Measurements from ENCODE around the gene DACH1. TPM values are rescaled to one million over a fixed set of nuclear protein-coding genes. Genes with fewer than 3 reads are reported as not detected.

Gene DACH1
- total RNA-seq, 1 donor from 2014 or later: 39.5 TPM

DNA sequence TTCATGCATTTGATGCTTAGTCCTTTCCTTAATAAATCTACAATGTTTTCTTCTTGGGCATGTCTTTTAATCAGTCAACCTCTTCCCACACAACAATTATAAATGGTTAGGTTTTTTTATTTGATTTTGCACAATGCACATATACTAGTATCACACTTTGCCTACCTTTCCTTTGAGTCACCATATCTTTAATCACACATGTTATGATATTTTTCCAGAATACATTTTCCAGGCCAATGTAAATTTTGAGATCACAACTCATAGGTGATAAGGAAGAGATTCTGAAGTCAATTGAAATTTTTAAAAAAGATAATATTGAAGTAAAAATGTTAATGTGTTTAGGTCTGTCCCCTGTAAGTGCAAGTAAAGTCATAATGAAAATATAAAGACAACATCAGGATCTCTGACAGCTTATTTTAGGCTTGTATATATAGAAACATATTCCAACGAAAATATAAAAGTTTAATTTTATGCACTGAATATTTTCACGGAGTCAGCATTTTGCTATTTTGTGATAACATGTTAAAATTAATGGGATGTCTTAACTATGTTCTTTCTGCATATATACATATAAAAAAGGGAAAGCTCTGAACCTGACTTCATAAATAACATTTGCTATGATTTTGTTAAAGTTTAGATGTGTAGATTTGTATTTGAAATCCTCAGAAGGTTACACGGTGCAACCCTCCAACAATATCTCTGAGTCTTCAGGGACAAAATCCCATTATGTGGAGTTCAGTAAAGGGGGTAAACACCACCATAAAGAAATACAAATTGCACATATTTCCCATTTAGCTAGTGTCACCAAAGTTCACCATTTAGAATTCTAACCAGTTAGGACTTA lies 351.9 kb downstream of the DACH1 start:
- TF ChIP-seq, protein P1, sequence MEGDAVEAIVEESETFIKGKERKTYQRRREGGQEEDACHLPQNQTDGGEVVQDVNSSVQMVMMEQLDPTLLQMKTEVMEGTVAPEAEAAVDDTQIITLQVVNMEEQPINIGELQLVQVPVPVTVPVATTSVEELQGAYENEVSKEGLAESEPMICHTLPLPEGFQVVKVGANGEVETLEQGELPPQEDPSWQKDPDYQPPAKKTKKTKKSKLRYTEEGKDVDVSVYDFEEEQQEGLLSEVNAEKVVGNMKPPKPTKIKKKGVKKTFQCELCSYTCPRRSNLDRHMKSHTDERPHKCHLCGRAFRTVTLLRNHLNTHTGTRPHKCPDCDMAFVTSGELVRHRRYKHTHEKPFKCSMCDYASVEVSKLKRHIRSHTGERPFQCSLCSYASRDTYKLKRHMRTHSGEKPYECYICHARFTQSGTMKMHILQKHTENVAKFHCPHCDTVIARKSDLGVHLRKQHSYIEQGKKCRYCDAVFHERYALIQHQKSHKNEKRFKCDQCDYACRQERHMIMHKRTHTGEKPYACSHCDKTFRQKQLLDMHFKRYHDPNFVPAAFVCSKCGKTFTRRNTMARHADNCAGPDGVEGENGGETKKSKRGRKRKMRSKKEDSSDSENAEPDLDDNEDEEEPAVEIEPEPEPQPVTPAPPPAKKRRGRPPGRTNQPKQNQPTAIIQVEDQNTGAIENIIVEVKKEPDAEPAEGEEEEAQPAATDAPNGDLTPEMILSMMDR (conservative IDR thresholded peaks at IDR 0.05): no peak
- H3K27me3 Mint-ChIP-seq: no peaks in the 10 kb centered on the region
- DNase-seq (ENCODE audit: extremely low spot score, unreplicated experiment): no peak
- no peak overlapping the region for H3K4me3 Mint-ChIP-seq
- H3K27ac Mint-ChIP-seq: no peak overlapping the region
- H3K9me3 Mint-ChIP-seq: peaks cover under 1% of the 10 kb centered on the region
- peaks cover 10% of the 10 kb centered on the region for H3K36me3 Mint-ChIP-seq
- H3K4me1 Mint-ChIP-seq (ENCODE audit: unreplicated experiment): no peaks in the 10 kb centered on the region

DNA sequence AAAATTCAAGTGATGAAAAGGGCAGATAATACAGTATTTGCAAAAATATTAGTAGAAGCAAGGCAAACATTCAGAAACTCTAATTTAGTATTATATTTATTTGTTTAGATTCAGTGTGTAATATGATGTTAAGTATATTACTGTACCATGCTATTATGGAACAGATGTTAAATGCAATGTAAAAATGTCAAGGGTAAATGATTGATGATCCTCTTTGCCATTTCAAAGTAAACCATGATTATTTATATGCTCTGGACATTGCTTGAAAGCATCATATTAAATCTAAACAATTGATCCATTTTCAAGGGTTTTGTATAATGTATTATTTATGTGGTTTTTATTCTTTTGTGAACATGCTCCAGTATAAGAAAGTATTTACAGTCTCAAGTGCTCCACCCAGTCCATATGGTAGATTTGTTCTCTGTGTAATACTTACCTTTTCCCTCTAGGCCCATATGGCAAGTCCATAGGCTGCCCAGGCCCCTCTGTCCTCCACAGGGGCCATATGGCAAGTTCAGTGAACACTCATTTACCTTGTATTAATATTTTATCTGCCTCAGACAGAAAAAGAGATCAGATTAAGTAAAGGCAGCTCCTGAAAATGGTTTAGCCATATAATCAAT lies 353.5 kb downstream of the DACH1 start:
- peaks cover 5% of the 10 kb centered on the region for H3K9me3 Mint-ChIP-seq
- H3K27ac Mint-ChIP-seq: no peak overlapping the region
- no peak overlapping the region for H3K4me3 Mint-ChIP-seq
- no peak for DNase-seq (ENCODE audit: extremely low spot score, unreplicated experiment)
- TF ChIP-seq, protein P1 (conservative IDR thresholded peaks at IDR 0.05): no peak
- H3K27me3 Mint-ChIP-seq: no peaks in the 10 kb centered on the region
- H3K4me1 Mint-ChIP-seq (ENCODE audit: unreplicated experiment): no peaks in the 10 kb centered on the region
- H3K36me3 Mint-ChIP-seq: peaks cover 19% of the 10 kb centered on the region

DNA sequence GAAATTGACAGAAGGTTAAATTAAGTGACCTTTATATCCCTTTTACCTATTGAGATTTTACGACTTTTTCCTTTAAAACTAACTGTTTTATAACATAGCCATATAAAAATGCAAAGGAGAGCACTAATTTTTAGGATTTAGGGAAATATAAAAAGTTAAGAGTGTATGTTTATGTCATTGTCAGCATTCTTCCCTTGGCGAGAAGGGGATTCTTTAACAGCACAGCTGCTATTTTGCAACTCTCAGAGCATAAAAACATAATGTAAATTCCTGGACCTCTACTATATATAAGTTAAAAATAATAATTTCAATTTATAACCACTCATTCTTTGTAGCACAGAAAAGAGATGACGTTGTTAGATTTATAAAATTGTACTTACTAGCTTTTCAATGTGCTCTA lies 363.2 kb downstream of the DACH1 start:
- H3K4me1 Mint-ChIP-seq (ENCODE audit: unreplicated experiment): peaks cover 9% of the 10 kb centered on the region

DNA sequence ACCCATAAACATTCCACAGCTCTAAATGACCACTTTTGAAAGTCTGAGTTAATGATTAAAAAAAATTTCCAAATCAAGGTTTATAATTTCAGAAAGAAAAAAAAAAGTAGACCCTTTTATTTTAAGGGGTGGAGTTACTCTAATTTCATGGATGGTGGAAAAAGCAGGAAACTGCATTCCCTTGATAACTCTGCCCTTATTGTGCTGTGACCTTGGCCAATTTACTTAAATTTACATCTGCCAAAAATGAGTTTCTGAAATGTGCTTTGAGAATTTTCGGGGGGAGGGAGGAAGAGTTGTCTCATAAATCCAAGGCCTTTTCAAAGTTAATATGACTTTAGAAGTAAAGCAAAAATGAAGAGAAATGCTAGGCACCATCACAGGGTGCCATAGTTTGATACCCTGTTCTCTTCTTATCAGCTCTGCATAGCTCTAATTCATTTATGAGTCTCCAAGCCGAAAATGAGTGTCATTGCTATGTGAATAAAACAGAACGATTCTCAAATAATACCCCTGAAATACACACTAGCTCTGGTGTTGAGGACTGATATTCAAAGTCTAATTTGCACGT lies 367.0 kb downstream of the DACH1 start:
- no peaks in the 10 kb centered on the region for H3K9me3 Mint-ChIP-seq
- H3K4me3 Mint-ChIP-seq: no peak overlapping the region
- no peaks in the 10 kb centered on the region for H3K36me3 Mint-ChIP-seq
- no peak for DNase-seq (ENCODE audit: extremely low spot score, unreplicated experiment)
- no peak overlapping the region for H3K27ac Mint-ChIP-seq
- peaks cover 9% of the 10 kb centered on the region for H3K4me1 Mint-ChIP-seq (ENCODE audit: unreplicated experiment)
- TF ChIP-seq, protein P1 (conservative IDR thresholded peaks at IDR 0.05): no peak
- no peaks in the 10 kb centered on the region for H3K27me3 Mint-ChIP-seq

More for the DNA sequence above, 363.2 kb downstream of the DACH1 start:
- TF ChIP-seq, protein P1 (conservative IDR thresholded peaks at IDR 0.05): no peak
- Mint-ChIP-seq H3K36me3 (peaks cover under 1% of the 10 kb centered on the region), H3K27ac (no peak overlapping the region), H3K9me3 (no peaks in the 10 kb centered on the region), H3K4me3 (no peak overlapping the region), H3K27me3 (no peaks in the 10 kb centered on the region)
- no peak for DNase-seq (ENCODE audit: extremely low spot score, unreplicated experiment)

DNA sequence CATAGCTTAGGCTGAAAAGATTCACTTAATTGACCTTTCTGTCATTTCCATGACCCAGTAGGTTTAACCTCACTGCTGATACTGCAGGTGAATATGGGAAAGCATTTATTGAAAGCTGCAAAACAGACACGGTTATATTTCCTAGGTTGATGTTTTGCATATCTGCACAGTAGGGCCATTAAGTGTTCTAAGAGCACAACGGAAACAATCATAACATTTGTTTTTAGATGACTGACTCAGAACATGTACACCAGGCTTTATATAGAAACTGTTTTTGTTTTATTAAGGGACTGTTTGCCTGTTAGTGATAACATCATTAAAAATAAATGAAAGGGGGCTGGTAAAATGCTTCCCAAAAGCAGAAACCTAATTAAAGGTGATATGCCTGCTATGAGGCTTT lies 367.8 kb downstream of the DACH1 start:
- TF ChIP-seq, protein P1 (conservative IDR thresholded peaks at IDR 0.05): no peak
- no peaks in the 10 kb centered on the region for H3K27me3 Mint-ChIP-seq
- no peak overlapping the region for H3K4me3 Mint-ChIP-seq
- no peak for DNase-seq (ENCODE audit: extremely low spot score, unreplicated experiment)
- H3K4me1 Mint-ChIP-seq (ENCODE audit: unreplicated experiment): peaks cover 9% of the 10 kb centered on the region
- H3K36me3 Mint-ChIP-seq: no peaks in the 10 kb centered on the region
- no peak overlapping the region for H3K27ac Mint-ChIP-seq
- H3K9me3 Mint-ChIP-seq: no peaks in the 10 kb centered on the region

Data from type B pancreatic cell (in vitro differentiated cells).